Ovary (tissue), 3 donors: ENCODE data around the gene AHCY.

Source experiments
- POLR2A ChIP-seq: fragments of 450-650 bp; IDR thresholded peaks from one replicate; pipeline ENCODE4 v1.6.1; 2017; ENCODE audit warnings: antibody characterized with exemption, mild to moderate bottlenecking, moderate library complexity
- TF ChIP-seq, protein P1 (sequence below), 3 donors: fragments of 450-650 bp in 2 of 3; fragments of 200-600 bp in 1 of 3; IDR thresholded peaks; one replicate each; pipeline versions ENCODE4 v1.5.1 to v1.8.0; 2016 to 2022; ENCODE audit warnings: antibody characterized with exemption in 3 of 3, mild to moderate bottlenecking in 1 of 3
- donor health status: DM: no; HTN: no; CAD: no.

DNA sequence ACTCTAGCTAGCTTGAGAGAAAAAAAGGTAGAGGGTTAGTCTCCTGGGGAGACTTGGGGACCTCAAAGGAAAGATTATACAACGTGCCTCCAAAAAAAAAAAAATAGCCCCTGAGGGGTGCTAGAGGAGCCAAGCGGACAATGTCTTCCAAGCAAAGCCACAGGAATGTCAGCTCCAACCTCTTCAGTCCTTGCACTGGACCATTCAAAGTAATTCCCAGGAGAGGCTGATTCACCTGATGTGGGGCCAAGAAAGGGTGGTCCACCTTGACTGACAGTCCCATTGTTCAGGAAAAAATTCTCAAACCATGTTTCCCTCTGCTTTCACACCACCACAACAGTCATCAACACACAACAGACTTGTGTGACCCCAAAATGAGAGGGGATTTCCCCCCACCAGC lies 31.2 kb downstream of the AHCY start:
- TF ChIP-seq, protein P1, sequence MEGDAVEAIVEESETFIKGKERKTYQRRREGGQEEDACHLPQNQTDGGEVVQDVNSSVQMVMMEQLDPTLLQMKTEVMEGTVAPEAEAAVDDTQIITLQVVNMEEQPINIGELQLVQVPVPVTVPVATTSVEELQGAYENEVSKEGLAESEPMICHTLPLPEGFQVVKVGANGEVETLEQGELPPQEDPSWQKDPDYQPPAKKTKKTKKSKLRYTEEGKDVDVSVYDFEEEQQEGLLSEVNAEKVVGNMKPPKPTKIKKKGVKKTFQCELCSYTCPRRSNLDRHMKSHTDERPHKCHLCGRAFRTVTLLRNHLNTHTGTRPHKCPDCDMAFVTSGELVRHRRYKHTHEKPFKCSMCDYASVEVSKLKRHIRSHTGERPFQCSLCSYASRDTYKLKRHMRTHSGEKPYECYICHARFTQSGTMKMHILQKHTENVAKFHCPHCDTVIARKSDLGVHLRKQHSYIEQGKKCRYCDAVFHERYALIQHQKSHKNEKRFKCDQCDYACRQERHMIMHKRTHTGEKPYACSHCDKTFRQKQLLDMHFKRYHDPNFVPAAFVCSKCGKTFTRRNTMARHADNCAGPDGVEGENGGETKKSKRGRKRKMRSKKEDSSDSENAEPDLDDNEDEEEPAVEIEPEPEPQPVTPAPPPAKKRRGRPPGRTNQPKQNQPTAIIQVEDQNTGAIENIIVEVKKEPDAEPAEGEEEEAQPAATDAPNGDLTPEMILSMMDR (IDR thresholded peaks at IDR 0.05): no peak
- TF ChIP-seq POLR2A: no peak
